ENCODE measurements around the gene SSBP3.
A peak's percentile ranks its signal among the peaks of the same experiment; 100 is the strongest.

SSBP3 gene

DNA sequence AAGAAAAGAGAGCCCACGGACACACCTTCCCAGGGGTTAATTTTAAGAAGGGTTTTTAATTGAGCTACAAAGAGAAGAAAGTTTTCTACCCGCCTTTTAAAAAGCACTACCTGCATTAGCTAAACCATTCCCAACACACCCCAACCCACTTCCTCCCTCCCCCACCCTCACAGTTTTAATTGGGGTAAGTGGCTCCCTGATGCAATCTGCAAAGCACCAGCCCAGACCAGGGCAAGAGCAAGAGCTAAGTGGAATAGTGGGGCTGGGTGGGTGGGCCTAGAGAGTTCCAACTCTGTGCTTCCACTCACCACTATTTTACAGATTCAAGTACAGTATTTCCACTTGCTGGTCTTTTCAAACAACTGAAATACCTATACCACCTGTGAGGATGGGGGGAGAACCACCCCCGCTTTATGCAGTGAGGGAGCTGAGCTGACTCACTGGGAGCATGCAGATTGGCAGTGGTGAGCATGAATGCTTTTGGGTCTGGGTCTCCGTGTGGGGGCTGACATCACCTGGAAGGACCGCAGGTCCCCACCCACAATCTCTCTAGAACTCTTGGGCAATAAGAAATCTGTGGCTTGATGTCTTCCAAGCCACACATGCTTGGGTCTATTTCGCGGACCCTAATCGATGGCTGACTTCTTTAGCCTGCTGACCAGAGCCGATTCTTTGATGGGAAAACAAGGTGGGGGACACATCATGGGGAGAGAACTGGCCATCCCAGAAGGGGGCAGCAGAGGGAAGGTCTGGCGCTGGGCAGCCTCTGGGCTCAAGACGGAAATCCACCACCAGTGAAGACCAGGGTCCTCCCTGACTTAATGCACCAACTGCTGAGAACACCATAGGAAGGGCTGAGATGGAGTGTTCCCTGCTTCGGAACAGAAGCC, 95.5 kb downstream of the SSBP3 start:
- peak in 1 of 2 donors; percentile 7 for DNase-seq (ENCODE audit: low read depth in 2 of 2, low spot score in 1 of 2)

DNA sequence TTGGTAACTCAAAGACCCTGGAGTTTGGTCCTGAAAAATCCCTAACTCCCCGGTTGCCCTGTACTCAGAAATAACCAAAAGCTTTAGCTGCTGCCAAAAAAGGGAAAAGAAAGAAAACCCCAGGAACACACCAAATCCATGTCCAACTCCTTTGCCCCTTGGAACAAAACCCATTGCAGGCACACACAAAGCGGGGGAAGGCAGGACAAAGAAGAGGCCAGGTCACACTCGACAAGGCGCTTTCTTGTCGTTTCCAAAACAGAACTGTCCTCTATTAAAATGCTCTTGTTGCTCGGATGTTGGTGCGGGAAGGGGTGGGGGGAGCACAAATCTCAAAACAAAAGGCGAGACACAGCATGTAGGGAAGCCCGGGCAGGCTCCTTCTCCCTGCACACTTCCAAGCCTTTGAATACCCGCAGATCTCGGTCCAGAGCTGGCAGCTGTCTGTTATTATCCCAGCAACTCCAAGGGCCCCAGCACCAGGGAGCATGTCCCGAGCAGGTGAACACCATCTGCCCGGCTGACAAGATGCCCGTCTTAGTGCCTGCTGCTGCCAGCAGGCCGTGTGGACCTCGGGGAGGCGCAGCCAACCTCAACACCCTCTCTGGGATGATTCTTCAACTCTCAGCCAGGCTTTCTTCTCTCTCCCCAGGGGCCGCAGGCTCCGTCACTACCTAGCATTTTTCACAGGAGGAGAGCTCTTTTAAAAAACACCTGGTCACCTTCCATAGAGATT, 96.4 kb downstream of the SSBP3 start:
- DNase-seq (ENCODE audit: low read depth in 2 of 2, low spot score in 1 of 2): no peak

DNA sequence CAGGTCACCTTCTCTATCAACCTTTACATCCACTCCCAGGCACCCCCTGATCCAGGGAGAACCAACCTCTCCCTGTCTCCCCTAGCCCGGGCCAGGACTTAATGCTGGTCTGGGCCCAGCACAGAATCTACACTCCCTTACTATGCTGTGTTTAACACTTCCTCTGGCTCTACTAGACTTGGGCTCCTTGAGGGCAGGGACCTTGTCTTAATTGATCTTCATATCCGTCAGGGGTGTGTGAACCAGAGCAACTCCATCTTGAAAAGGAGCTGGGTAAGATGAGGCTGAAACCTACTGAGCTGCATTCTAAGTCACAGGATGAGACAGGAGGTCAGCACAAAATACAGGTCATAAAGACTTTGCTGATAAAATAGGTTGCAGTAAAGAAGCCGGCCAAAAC, 98.9 kb downstream of the SSBP3 start:
- DNase-seq (ENCODE audit: low read depth in 2 of 2, low spot score in 1 of 2): no peak

DNA sequence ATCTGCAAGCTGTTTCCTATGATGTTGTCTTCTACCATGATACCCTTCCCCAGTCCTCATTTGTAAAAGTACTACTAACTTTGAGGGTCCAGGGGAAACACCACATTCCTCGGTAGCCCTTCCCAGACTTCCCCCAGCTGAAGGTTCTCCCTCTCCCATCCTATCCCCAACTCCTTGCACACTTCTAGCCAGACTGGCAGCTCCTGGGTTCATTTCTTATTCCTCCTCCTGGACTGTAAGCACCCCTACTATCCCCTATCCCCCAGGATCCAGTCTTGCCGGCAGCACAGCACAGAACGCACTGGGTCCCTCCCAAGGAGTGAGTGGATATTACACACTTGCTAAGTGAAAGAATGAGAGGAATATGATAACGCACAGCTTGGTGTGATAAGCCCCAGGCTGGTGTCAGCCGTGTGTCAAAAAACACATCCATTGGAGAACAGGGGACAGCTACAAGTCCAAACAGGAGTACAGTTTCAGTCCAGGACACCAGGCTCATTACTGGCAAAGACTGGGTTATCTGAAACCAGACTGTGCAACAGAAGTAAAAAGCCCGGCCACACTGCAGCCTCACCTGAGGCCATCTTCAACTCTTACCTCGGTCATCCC, 100.2 kb downstream of the SSBP3 start:
- no peak for DNase-seq (ENCODE audit: low read depth in 2 of 2, low spot score in 1 of 2)

DNA sequence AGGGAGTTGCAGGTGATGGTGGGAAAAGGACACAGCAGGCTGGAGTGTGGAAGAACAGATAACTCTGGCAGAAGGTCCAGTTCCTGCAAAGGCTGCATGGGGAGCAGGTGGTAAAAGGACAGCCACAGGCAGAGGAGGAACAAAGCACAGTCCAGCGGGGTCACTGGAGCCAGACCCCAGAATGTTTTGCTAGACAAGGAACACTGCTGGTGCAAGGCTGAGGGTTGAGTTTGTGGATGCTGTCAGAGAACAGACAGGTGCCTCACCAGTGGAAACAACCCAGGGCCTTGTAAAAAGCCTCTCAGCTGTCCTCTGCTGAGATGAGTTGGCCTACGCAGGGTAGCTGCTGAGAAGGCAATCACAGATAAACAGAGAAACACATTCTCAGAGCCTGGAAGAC, 101.7 kb downstream of the SSBP3 start:
- DNase-seq (ENCODE audit: low read depth in 2 of 2, low spot score in 1 of 2): no peak

DNA sequence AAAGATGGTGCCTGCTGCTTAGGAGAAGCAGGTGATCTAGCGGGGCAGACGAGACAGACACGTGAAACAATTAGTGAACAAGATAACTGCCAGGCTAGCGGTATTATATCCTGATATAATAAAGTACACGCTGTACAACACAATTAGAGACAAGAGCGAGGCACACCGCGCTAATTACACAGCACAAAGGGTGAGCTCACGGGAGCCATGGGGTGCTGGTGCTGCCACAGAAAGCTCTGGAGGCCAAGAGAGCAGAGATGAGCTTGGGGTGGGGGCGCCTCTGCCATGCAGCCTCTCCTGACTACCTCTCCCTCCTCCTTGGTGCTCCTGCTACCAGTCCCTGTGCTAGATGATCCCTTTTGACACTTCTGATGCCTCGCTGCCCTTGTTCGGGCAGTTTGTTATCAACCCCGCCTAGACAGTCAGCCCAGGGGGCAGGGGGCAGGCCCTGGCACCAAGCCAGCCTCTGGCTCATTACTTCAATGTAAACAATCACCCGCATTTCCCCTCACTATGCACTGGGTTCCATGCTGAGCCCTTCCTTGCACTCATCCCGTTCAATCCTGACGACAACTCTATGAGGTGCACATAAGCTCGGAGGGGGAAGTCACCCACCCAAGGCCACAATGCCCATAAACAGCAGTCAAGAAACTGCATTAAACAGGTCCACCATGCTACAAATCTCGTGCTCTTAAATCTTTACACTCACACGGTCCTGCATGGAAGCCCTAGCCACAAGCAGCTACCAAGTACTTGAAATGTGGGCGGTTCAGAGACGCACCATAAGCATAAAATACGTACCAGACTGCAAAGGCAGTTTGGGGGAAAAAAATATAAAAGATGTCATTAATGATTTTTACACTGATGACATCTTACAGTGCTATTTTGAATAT, 103.0 kb downstream of the SSBP3 start:
- no peak for DNase-seq (ENCODE audit: low read depth in 2 of 2, low spot score in 1 of 2)

DNA sequence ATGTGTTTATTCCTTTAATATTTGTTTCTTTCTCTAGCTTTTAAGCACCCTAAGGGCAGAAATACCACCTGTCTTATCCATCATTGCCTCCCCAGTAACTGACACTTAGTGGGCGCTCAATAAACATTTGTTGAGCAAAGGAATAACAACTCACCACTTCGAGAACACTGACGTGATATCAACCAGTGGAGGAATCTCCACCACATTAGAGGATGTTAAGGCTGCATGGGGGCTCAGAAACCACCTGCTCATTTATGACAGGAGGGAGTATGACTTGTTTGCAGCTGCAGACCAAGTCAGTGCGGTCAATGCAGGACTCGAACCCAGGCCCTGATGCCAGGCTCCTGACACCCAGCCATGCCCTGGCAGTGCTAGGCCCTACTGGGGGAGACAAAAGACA, 103.6 kb downstream of the SSBP3 start:
- no peak for DNase-seq (ENCODE audit: low read depth in 2 of 2, low spot score in 1 of 2)

DNA sequence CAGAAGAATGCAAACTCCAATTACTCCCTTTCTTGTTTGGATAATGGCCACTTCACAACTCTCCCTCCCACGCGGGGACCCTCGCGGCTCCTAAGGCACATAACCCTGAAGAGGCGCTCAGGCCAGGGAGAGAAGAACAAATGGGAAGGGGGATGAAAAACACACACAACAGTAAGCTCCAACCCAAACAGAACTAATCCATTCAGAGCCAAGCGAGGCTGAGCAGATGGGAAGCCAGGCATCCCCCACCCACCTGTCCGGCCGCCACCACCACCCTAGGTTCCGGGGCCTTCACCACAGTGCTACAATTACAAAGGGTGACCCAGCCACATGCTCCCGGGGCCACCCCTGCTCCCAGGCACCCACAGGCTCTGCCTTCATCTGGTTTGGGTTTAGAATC, 104.7 kb downstream of the SSBP3 start:
- DNase-seq (ENCODE audit: low read depth in 2 of 2, low spot score in 1 of 2): no peak

DNA sequence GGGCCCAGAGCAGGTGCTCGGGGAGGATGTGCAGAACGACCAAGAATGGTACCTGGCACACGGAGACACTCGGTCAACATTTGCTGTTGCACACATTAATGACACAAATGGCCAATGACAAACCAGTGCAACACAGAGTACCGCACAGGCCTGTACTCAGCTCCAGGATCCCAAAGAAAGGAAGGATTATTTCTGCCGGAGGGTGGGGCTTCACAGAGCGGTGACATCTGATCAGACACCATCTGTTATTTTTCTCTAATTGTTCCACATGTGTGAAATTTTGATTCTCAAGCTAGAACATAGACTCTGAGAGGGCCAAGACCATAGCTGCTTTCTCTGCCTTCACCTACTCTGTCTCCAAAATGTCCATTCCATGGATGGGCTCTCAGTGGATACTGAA, 105.8 kb downstream of the SSBP3 start:
- DNase-seq (ENCODE audit: low read depth in 2 of 2, low spot score in 1 of 2): no peak

DNA sequence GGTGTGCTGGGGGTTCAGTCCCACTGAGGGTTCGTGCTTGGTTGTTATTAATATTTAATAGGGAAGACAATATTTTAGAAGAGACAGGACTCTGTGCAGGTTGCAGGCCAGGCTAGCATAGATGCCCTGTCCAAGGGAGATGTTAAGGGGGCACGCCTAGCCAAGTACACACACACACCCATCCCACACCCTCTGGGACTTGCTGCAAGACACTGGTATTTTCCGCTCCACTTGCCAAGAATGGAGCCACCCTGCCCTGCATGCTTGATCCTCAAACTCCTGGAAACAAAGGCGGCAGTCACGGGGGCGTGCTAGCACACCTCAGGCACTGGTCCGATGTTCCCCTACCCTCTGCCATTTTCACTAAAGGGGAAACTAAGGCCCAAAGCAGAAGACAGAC, 107.2 kb downstream of the SSBP3 start:
- DNase-seq (ENCODE audit: low read depth in 2 of 2, low spot score in 1 of 2): no peak

DNA sequence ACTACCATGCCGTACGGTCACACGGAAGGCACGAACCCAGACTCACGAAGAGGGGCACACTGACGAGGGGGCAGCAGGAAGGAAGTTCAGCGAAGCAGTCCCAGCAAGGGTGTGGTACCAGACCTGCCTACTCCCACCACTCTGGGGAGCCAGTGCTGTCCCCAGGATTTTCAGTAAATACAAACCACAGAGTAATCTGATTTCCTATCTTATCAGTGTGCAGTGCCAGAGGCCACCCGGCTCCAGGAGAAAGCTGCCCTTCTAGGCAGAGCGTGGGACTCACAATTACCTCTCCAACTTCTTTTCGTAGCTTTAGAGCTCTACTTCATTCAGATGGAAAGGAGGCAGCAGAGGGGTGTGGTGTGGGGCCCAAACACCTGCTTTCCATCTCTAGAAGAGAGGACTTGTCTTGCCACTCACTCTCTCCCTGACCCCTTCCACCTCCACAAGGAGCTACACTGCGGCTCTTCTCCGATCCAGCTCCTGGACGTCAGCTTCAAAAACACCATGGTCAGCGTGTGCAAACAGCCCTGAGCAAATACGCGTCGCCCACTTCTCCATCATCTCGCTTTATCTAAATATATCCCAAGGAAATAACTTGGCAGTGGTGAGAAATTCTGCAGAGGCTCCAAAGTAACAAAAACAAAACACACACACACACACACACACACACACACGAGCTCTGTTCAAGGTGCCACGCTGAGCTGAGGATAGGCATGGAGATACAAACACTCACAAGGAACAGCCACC, 107.7 kb downstream of the SSBP3 start:
- DNase-seq (ENCODE audit: low read depth in 2 of 2, low spot score in 1 of 2): no peak

DNA sequence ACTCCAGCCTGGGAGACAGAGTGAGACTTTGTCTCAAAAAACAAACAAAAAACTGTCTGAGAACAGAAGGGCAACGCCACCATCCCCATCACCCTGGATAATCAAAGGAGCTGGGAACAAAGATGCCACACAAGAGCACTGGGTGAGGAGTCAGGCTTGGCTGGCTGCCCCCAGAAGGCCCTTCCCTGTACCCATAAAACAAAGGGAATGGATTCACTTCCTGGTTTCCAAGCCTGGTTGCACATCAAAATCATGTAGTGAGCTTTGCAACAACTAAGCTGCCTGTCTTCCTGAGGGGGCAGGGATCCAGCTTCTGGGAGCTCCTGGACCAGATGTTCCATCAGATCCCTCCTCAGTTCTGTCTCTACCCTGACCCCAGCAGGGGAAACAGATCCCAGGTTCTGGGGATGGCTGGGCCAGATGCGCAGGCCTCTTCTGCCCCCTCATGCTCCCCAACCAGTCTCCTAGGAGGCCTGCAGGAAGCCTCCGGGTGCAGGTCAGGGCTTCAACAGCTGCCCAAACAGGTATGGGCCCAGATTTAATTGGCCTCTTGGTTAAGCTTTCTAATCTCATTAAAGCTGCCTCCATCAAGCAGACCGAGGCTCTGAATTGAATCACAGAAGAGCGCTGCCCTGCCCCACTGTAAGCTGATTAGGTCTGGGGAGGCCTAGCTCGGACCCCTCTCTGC, 108.5 kb downstream of the SSBP3 start:
- DNase-seq (ENCODE audit: low read depth in 2 of 2, low spot score in 1 of 2): no peak

DNA sequence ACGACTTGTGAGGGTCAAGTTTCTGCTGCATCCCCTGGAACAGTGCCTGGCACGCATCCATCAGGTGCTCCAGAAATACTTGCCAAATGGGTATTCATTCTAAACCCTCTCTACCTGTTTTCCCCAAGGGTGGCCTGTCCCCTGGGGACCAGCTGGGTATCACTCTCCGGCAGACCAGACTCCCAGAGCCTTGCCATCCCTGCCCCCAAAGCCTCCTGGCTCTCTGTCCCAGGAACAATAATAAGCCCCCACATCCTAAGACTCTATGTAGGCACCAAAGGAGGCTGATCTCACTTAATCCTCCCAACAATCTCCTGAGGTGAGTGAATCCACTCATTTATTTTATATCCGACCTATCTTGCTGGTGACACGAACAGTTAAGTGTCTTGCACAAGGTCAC, 109.5 kb downstream of the SSBP3 start:
- no peak for DNase-seq (ENCODE audit: low read depth in 2 of 2, low spot score in 1 of 2)

DNA sequence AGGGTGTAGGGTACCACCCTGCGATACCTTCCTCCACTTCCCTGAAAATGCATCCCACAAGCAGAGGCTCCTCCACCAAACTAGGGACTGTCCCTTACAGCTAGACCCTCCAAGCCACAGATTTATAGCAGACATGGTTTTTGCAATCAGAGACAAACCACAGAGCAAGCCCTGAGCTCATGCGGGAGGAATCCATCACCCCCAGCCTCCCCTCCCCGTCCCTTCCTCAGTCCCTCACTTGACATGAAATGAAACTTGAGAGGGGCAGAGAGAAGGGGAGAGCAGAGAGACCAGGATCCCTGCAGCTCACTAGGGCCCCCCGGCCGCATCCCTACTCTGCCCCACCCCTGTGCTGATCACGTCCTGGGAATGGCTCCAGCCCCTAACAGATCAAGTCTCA, 111.3 kb downstream of the SSBP3 start:
- no peak for DNase-seq (ENCODE audit: low read depth in 2 of 2, low spot score in 1 of 2)

DNA sequence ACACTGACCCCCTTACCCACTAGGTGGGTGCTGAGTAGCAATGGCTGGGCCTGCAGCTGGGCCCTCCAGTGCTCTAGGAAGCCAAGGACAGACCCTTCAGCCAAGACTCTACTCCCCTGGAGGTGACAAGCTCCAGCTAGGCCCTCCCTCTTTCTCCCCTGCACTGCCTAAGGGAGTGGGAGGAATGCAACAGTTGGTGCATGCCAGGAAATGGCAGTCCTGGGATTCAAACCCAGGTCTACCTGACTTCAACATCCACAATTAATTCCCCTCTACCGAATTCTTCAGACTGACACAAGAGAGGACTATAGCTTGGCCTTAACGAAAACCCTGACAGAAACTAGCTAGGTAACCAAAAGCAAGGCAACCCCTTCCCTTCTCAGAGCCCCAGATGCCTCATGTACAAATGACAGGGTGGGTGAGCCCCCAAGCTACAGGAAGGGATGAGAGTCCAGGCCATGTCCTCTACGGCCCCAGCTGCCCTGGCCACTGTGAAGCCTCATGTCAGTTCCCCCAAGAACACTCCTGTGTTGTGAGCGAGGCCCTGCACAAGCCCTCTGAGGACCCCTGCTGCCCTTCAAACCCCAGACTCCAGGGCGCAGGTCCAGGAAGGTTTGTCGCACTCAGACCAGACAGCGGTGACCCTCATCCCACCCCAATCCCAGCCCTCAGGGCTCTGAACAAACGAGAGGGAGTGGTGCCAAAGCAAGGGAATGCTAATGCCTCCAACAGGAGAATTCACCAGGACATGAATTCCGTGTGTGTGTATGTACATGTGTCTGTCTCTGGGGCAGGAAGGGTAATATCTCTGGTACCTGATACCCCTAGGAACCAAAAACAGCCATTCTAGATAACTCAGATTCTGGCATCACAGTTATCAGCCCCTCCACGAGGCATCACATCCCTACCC, 113.9 kb downstream of the SSBP3 start:
- DNase-seq (ENCODE audit: low read depth in 2 of 2, low spot score in 1 of 2): no peak

DNA sequence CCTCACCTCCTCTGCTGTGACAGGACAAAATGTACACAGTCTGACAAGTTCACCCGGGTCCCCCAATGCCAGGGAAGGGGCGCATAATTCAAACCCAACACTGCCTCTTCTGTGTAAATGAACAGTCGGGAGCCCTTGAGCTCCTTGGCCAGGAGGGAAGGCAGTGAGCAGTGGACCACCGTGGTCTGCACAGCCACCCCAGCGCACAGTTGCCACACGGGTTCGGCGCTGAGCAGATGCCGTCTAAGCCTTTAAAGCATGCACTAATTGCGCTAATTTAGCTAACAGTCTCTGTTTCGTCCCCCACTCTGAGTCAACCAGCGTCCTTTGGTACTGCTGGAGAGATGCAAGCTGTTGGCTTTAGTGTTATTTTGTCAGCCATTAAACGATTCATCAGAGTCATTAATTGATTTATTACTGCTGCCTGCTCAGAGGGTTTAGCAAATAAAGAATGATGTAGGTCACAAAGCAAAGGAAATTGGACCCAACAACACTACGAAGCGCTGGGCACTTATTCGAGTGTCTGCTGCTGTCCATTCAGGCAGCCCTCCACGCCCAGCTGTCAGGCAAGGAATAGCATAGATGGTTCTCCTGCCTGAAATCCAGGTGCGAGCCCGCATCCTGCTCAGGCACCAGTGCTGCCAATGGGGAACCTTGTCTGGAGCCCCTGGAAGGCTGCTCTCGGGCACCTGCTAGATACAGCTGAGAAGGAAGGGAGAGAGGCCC, 114.8 kb downstream of the SSBP3 start:
- no peak for DNase-seq (ENCODE audit: low read depth in 2 of 2, low spot score in 1 of 2)

DNA sequence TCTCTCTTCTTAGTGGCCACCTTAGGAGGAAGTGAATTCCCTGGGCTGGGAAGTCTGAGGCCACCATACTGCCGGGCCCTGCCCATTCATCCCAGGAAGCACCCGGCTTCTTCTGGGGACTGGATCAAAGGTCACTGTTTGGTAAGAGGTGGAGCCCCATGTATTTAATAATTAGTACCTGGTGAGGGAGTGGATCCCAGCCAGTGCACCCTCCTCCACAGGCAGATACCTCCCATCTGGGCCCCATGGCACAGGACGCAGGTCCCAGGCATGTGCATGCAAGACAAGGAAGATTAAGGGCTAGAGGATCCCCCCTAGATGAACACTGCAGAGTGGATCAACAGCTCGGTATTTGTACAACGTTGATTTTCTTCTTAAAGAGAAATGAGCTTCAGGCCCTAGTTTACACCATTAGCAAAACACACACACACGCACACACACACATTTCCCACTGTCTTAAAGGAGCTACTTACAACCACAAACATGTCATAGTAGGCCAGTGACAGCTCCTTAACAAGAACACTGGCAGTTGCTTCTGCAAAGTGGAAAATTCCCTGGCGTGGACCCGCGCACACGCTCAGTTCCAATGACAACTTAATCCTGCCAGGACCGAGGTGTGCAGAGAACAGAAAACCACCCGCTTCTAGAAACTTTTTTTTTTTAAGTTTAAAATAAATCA, 115.5 kb downstream of the SSBP3 start:
- no peak for DNase-seq (ENCODE audit: low read depth in 2 of 2, low spot score in 1 of 2)

Measured in stimulated activated CD8-positive, alpha-beta memory T cell treated with anti-CD3 and anti-CD28 coated beads, Interleukin-4, amount 100 ng/mL, for 4 hours (primary cell).